RPMI7951 (cell line): ENCODE data around the gene IQSEC1. TPM values are rescaled to one million over a fixed set of nuclear protein-coding genes. Genes with fewer than 3 reads are reported as not detected.

ENCODE experiments used
- DNase-seq: peaks from one replicate; pipeline ENCODE4 v3.0.0-alpha.2; 2012; ENCODE audit warnings: low read depth
- total RNA-seq: library from RNA; depleted of rRNA; stranded (reverse); fragments of >200 nt; shearing (Covaris generic); gene quantifications from 2 replicates; pipeline ENCODE4 v1.2.3, GENCODE V29; 2014

The IQSEC1 gene
- total RNA-seq, 1 experiment from 2014 or later, result 8.1 TPM

DNA sequence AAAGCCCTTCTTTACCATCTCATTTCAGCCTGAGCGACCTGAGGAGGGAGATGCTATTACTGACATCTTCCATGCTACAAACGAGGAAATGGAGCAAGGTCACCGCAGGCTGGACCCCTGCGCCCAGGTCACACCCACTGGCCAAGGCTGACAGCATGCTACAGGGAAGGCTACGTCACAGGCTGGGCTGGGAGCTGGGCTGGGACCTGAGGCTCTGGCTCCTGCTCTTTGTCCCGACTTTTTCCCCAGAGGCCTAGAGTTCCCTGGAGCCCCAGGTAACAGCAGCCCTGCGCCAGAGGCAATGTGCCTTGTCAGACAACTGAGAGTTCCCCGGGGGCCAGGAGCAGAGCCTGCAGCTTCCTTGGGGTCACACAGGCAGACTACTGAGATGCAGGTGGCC is 87.2 kb downstream of the IQSEC1 start:
- DNase-seq, result no peak

DNA sequence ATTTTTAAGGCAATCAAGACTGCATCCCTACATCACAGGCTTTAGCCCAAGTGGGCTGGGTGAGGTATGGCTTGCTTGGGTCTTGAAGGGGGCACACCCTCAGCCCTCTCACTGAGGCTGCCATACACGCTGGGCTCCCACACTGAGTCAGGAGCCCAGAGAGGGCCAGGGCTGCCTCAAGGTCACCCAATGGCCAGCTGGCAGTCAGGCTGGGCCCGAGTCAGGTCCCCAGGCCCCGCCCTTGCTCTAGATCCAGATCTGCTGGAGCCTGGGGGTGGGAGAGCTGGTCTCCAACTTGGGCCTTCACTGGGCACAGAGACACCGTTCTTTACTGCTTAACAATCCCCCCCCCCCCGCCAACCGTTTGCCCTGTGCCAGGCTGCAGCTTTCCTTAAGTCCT is 88.1 kb downstream of the IQSEC1 start:
- no peak for DNase-seq

DNA sequence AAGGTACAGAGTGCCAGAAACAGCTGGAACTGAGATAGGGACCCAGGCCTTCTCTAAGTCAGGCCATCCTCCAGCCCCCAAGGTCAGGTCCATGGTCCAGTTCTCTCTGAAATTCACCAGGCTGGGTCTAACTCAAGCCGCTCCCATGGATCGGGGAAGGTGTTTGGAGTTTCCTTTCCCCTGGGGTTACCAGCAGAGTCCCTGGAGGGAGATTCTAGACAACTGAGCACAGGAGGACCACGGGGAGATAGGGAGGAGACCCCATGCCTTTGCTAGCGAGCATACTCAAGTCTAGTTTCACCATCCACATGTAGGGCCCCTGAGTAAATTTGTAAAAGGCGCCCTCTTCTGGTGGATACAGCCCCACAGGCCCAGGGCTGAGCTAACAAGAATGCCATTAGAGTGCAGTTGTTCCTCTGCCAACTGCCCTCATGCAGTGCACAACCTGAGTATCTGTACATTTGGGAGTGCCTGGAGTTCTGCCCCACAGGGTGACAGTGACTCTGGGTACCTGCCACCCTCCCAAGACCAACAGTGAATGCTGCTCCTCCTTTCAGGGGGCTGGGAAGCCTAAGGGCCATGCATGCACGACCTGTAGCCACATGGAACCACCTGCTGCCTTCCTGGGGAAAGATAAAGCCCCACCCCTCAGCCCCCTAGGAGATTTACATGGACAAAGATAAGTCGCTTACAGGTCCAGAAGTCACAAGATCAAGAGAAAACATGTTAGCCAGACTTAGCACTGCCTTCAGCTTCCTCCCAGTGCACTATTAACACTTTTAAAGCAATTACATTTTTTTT is 89.0 kb downstream of the IQSEC1 start:
- peak; percentile 60 for DNase-seq

DNA sequence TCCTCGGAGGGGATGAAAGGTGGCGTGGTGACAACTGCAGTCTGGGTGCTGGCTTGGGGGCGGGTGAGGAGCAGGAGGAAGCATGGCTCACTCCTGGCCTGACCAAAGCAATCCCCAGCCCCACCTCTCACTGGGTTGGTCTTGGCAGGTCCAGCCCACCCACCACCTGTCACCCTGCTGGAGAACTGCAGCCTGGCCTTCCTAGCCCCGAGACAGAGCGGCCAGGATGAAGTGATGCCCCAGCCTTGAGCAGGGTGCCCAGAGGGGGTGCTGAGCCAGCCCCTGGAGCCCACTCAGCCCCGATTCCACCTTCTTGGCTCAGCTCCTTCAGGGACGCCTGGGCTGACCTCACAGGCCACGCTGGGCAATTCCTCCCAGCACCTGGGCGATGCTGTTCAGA is 89.9 kb downstream of the IQSEC1 start:
- DNase-seq, result no peak

DNA sequence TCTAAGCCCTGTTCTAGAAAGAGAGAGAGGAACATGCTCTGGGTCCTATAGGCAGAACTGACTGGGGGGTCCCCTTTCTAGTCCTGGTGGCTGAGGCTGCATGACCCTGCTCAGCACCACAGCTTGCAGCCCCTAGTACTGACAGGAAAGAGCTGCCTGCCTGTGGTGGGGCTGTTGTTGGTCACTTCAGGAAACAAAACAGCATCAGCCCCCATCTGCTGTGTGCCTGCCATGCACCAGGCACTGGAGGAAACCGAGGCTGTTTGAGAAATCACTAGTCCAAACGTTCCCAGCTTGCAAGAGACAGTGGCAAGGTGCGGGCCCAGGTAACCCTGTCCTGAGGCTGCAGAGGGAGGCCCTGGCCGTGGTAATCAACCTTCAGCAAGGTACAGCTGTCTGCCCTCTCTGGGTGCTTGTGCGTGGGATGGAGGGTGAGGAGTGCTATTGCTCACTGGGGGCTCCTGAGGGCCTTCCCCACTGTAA is 90.6 kb downstream of the IQSEC1 start:
- DNase-seq, result no peak

GRCh38 chr3:12981306-12982275 is 91.6 kb downstream of the IQSEC1 start:
- no peak for DNase-seq

DNA sequence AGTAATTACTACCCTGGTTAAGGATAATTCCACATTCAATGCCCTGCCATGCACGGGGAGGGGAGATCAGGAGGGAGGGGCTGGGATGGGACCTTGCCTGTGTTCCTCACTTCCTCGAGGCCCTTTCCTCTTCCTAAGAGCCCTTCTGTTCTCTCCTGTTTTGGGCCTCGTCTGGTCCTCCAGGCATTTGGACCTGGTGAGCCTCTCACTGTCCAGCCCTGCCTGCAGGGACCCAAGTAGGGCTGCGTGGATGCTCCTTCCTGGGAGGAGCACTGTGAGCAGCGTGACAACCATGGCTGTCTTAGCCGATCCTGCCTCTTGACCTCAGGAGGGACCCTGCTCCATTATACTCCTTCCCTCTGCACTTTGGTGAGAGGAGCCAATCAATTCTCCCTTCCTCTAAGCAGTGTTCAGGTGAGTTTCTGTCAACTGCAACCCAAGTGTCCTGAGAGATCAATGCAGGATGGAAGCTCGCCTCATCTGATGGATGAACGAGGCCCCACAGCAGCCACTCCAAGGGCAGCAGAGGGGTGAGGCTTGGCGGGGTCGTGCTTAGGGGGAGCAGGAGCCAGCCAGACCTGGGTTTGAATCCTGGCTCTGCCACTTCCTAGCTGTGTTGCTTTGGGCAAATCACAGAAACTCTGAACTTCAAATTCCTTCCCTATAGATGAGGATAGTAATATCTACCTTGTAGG is 92.5 kb downstream of the IQSEC1 start:
- no peak for DNase-seq

GRCh38 chr3:12979947-12980487 is 93.2 kb downstream of the IQSEC1 start:
- no peak for DNase-seq

- DNase-seq, result no peak
Observed at GRCh38 chr3:12979151-12979946, 93.9 kb downstream of the IQSEC1 start.

DNA sequence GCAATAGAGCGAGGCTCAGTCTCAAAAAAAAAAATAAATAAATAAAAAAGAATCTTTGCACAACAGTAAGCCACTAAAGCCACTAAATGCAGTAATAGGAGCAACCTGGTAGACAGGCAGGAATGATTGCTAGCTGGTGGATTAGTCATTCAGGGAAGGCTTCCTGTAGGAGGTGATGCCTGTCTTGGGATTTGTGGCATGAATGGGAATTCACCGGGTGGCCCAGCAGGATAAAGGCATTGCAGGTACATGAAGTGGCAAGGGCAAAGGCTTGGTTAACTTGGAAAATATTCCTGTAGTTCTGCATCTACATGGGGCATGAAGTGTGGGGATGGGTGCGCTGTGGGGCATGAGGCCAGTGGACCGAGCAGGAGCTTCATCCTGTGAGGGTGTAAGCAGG is 94.5 kb downstream of the IQSEC1 start:
- DNase-seq, result no peak

GRCh38 chr3:12977117-12977808 is 96.0 kb downstream of the IQSEC1 start:
- no peak for DNase-seq

GRCh38 chr3:12975748-12976522 is 97.3 kb downstream of the IQSEC1 start:
- DNase-seq, result no peak

DNA sequence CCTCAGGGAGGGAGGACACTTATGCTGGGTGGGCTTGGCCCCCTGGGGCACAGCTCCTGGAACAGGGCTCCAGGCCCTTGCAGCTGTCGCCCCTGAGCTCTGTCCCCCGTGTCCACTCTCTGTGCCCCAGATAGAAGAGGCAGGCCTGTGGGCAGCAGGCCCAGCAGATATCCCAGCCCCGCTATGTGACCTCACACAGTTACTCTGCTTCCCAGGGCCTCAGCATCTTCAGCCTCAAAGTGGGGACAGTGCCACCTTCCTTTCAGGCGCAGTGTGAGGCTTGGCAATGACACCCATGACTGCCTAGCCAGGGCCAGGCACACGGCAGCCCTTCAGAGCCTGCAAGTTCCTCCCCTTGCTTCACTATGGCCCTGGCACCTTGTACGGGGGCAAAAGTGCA is 98.4 kb downstream of the IQSEC1 start:
- DNase-seq, result no peak

- DNase-seq, result no peak
Observed at GRCh38 chr3:12974334-12974733, 98.9 kb downstream of the IQSEC1 start.

GRCh38 chr3:12973827-12974226 is 99.4 kb downstream of the IQSEC1 start:
- DNase-seq, result no peak

- no peak for DNase-seq
Observed at GRCh38 chr3:12972781-12973702, 100.2 kb downstream of the IQSEC1 start.

GRCh38 chr3:12972043-12972442 is 101.2 kb downstream of the IQSEC1 start:
- no peak for DNase-seq

GRCh38 chr3:12970684-12971083 is 102.5 kb downstream of the IQSEC1 start:
- DNase-seq, result no peak
